SK-N-SH (cell line): Measurements from ENCODE around the gene VAV1. TPM values are rescaled to one million over a fixed set of nuclear protein-coding genes. Genes with fewer than 3 reads are reported as not detected.

Experiments used
- CTCF ChIA-PET: fragments of 300-600, 350-600 bp; formaldehyde crosslinking; extraction: SDS; loops from one replicate; lab custom pipeline; 2021; lab: Yijun Ruan, JAX
- POLR2A ChIA-PET: fragments of 350-600 bp; sonication (Branson Sonifier 250); formaldehyde crosslinking; extraction: SDS; loops from one replicate; lab custom pipeline; 2020; ENCODE audit warnings: antibody characterized with exemption, inconsistent platforms; lab: Yijun Ruan, JAX
- DNase-seq: peaks from one replicate; pipeline ENCODE4 v3.0.0; 2012
- H2AFZ ChIP-seq: fragments of 200-600 bp; sonication (generic); 2 replicates; pipeline ENCODE4 v1.8.1; 2016; ENCODE audit warnings: antibody characterized with exemption, mild to moderate bottlenecking, low read depth
- H3F3A ChIP-seq: fragments of 200-600 bp; sonication (generic); replicated peaks from 2 replicates; pipeline ENCODE3; 2016; ENCODE audit warnings: antibody characterized with exemption, mild to moderate bottlenecking; ENCODE audit not compliant: insufficient read depth
- H3K27ac ChIP-seq, 2 experiments: fragments of 200-500 bp in 1 of 2; fragments of 200-600 bp in 1 of 2; sonication (Bioruptor generic) in 1 of 2; sonication (generic), shearing (Covaris generic) in 1 of 2; 2 replicates each; pipeline versions ENCODE4 v1.5.1 to v1.6.1; 2014 to 2016; ENCODE audit warnings: low read depth in 2 of 2, inconsistent platforms in 1 of 2, low read length in 1 of 2, mild to moderate bottlenecking in 1 of 2, mixed read lengths in 1 of 2
- H3K27me3 ChIP-seq: fragments of 200-600 bp; sonication (generic), shearing (Covaris generic); 2 replicates; pipeline ENCODE4 v1.6.1; 2016; ENCODE audit warnings: mixed run types; ENCODE audit not compliant: insufficient read depth
- H3K36me3 ChIP-seq, 2 experiments: fragments of 200-500 bp in 1 of 2; fragments of 200-600 bp in 1 of 2; sonication (Bioruptor generic) in 1 of 2; sonication (generic) in 1 of 2; replicated peaks in 1 of 2; 2 replicates each; pipeline versions ENCODE3 to v1.5.1; 2014 to 2016; ENCODE audit warnings: low read length in 1 of 2, mild to moderate bottlenecking in 1 of 2; ENCODE audit not compliant: insufficient read depth in 2 of 2, control insufficient read depth in 1 of 2
- H3K4me1 ChIP-seq, 2 experiments: fragments of 200-500 bp in 1 of 2; fragments of 200-600 bp in 1 of 2; sonication (Bioruptor generic) in 1 of 2; sonication (generic), shearing (Covaris generic) in 1 of 2; 2 replicates each; pipeline versions ENCODE4 v1.5.1 to v1.6.1; 2014 to 2016; ENCODE audit warnings: low read depth in 1 of 2, low read length in 1 of 2, mixed run types in 1 of 2; ENCODE audit not compliant: insufficient read depth in 2 of 2, control insufficient read depth in 1 of 2
- H3K4me2 ChIP-seq: fragments of 200-600 bp; sonication (generic), shearing (Covaris generic); 2 replicates; pipeline ENCODE4 v1.6.1; 2017; ENCODE audit warnings: mixed run types
- H3K4me3 ChIP-seq, 2 experiments: fragments of 200-500 bp in 1 of 2; fragments of 200-600 bp in 1 of 2; sonication (Bioruptor generic) in 1 of 2; sonication (generic), shearing (Covaris generic) in 1 of 2; 2 replicates each; pipeline versions ENCODE4 v1.5.1 to v1.8.1; 2014 to 2016; ENCODE audit warnings: low read depth in 2 of 2, inconsistent platforms in 1 of 2, low read length in 1 of 2, mild to moderate bottlenecking in 1 of 2, mixed read lengths in 1 of 2, moderate library complexity in 1 of 2
- H3K79me2 ChIP-seq: fragments of 200-600 bp; sonication (generic); 2 replicates; pipeline ENCODE4 v1.8.1; 2017; ENCODE audit warnings: mild to moderate bottlenecking; ENCODE audit not compliant: insufficient read depth
- H3K9ac ChIP-seq: fragments of 200-600 bp; sonication (generic); 2 replicates; pipeline ENCODE4 v1.6.1; 2017; ENCODE audit warnings: mixed run types
- H3K9me2 ChIP-seq: fragments of 200-600 bp; sonication (generic); 2 replicates; pipeline ENCODE4 v1.6.1; 2017; ENCODE audit warnings: mixed run types
- H3K9me3 ChIP-seq: fragments of 200-600 bp; sonication (generic); 2 replicates; pipeline ENCODE4 v1.6.1; 2017; ENCODE audit warnings: mixed run types, mild to moderate bottlenecking, moderate library complexity
- H4K20me1 ChIP-seq: fragments of 200-600 bp; sonication (generic); 2 replicates; pipeline ENCODE4 v1.6.1; 2017; ENCODE audit warnings: mild to moderate bottlenecking, mixed run types; ENCODE audit not compliant: insufficient read depth
- CHD2 ChIP-seq: fragments of 150-350 bp; IDR thresholded peaks from 2 replicates; pipeline ENCODE4 v1.6.1; 2018; ENCODE audit warnings: low read length; ENCODE audit not compliant: partially characterized antibody
- CTCF ChIP-seq: fragments of 200-600 bp; sonication (generic); IDR thresholded peaks from 2 replicates; pipeline ENCODE4 v1.6.1; 2017; ENCODE audit warnings: antibody characterized with exemption, mild to moderate bottlenecking, moderate library complexity
- ELF1 ChIP-seq: IDR thresholded peaks from 2 replicates; pipeline ENCODE4 v1.4.0; 2012
- EP300 ChIP-seq, 2 experiments: IDR thresholded peaks; 2 replicates each; pipeline versions ENCODE4 v1.4.0 to v1.6.1; 2012; ENCODE audit warnings: borderline replicate concordance in 1 of 2, low read depth in 1 of 2, low read length in 1 of 2
- EZH2phosphoT487 ChIP-seq: fragments of 200-600 bp; sonication (generic); IDR thresholded peaks from 2 replicates; pipeline ENCODE4 v1.6.1; 2017; ENCODE audit warnings: low read depth, mixed run types, mild to moderate bottlenecking, antibody characterized with exemption, moderate library complexity, borderline replicate concordance
- FOSL2 ChIP-seq: IDR thresholded peaks from 2 replicates; pipeline ENCODE4 v1.4.0; 2012; ENCODE audit warnings: low read depth, mild to moderate bottlenecking, moderate library complexity, borderline replicate concordance
- GABPA ChIP-seq: IDR thresholded peaks from 2 replicates; pipeline ENCODE4 v1.4.0; 2012; ENCODE audit warnings: low read depth, mild to moderate bottlenecking
- MXI1 ChIP-seq: IDR thresholded peaks from 2 replicates; pipeline ENCODE4 v1.6.1; 2012; ENCODE audit warnings: mild to moderate bottlenecking, low read depth, low read length, improper control_type of control experiment
- NFIC ChIP-seq: IDR thresholded peaks from 2 replicates; pipeline ENCODE4 v1.4.0; 2012; ENCODE audit warnings: borderline replicate concordance
- PBX3 ChIP-seq: IDR thresholded peaks from 2 replicates; pipeline ENCODE4; 2012
- POLR2AphosphoS5 ChIP-seq: IDR thresholded peaks from 2 replicates; pipeline ENCODE4 v1.6.1; 2012; ENCODE audit warnings: low read depth, low read length
- RAD21 ChIP-seq: IDR thresholded peaks from 2 replicates; pipeline ENCODE4 v1.6.1; 2012; ENCODE audit warnings: mild to moderate bottlenecking, low read length
- SMC3 ChIP-seq: IDR thresholded peaks from 2 replicates; pipeline ENCODE4 v1.6.1; 2012; ENCODE audit warnings: low read depth, low read length, improper control_type of control experiment
- TCF12 ChIP-seq: IDR thresholded peaks from 2 replicates; pipeline ENCODE4 v1.4.0; 2012
- WGBS: methylation state at CpG from one replicate; pipeline ENCODE4 v1.1.6; 2017; ENCODE audit warnings: low lambda C conversion rate; 5-methylcytosine and 5-hydroxymethylcytosine counted together
- polyA plus RNA-seq, 3 experiments: library from polyadenylated mRNA; depleted of rRNA; stranded (reverse); fragments of >200 nt; gene quantifications; 2 replicates each; pipeline ENCODE4 v1.2.3, GENCODE V29; 2012
- TF ChIP-seq, protein P1 (sequence below): IDR thresholded peaks from 2 replicates; pipeline ENCODE4 v1.4.0; 2012; ENCODE audit warnings: low read depth, borderline replicate concordance

Gene VAV1
- polyA plus RNA-seq, 1 of the 3 experiments (the other 2 are of a cell fraction): 0.02 TPM

- TF ChIP-seq PBX3 (peak; percentile 100), MXI1 (no peak), EP300 (IDR thresholded peaks at IDR 0.05; ENCODE audit: borderline replicate concordance in 1 of 2, low read depth in 1 of 2, low read length in 1 of 2) (peak in 1 of 2 experiments; percentile 72; a peak in 2 of 4 replicates)
Observed at GRCh38 chr19:6737284-6737872, 35.1 kb upstream of the VAV1 start, which contains the start of gene GPR108 (continued).

DNA sequence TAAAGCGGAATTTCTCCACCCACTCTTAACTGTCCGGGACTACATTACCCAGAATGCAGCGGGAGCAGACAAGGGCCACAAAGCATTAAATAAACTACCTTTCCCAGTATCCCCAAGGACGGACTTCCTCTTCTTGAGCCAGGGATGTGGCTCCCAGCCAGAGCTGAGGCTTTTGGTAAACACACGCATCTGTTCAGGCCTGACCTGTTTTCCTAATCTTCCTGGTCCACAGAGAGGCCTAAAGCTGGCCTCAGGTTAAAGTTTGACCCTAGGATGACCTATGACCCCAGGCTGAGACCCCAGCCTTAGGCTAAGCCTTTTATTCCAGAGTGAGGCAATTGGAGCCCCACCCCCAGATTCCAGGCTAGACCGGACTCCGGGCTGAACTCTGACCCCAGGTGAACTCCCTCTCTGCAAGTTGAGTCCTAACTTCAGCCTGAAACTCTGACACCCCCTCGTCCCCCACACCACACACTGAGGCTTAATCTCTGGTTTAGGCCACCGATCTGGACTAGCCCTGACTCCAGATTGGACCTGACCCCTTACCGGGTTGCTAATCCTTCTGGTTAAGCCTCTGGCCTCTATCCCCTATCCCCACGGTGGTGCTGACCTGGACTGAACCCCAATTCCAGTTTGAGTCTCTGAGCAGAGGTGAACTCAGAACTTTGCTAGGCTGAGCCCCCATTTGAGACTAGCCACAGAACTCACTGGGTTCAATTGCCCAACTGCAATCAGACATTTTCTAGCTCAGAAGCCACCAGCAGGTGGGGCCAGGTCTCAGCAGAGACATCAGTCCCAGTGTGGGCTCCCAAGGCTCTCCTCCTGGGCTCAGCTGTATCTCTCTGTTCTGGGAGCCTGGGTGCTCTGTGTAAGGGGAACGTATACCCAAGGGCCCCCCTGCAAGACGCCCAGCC, 34.4 kb upstream of the VAV1 start:
- peak overlapping the region; percentile 51 to 82; a peak in 3 of 4 replicates for H3K27ac ChIP-seq

More for the DNA sequence above, 34.4 kb upstream of the VAV1 start:
- Histone ChIP-seq H3K9me2 (no peaks in the 10 kb centered on the region), H3F3A (peaks cover 27% of the 10 kb centered on the region), H3K79me2 (peaks cover 46% of the 10 kb centered on the region), H3K4me2 (peak overlapping the region; percentile 61; the same call in 1 of the 2 replicates), H3K9me3 (no peaks in the 10 kb centered on the region), H3K4me3 (0 out of 4 replicates have a peak overlapping the region, but pooled peaks have one; percentile 9 to 19), H3K27me3 (no peaks in the 10 kb centered on the region), H2AFZ (peak overlapping the region; percentile 97), H3K9ac (peak overlapping the region; percentile 2; the same call in 1 of the 2 replicates), H4K20me1 (no peaks in the 10 kb centered on the region), H3K36me3 (peaks cover 4% of the 10 kb centered on the region in 2 experiments), H3K4me1 (peaks cover 22 to 23% of the 10 kb centered on the region in 2 experiments; a peak in 3 of 4 replicates)
- TF ChIP-seq NFIC: peak; percentile 77
- no peak for TF ChIP-seq FOSL2
- TF ChIP-seq, protein P1, sequence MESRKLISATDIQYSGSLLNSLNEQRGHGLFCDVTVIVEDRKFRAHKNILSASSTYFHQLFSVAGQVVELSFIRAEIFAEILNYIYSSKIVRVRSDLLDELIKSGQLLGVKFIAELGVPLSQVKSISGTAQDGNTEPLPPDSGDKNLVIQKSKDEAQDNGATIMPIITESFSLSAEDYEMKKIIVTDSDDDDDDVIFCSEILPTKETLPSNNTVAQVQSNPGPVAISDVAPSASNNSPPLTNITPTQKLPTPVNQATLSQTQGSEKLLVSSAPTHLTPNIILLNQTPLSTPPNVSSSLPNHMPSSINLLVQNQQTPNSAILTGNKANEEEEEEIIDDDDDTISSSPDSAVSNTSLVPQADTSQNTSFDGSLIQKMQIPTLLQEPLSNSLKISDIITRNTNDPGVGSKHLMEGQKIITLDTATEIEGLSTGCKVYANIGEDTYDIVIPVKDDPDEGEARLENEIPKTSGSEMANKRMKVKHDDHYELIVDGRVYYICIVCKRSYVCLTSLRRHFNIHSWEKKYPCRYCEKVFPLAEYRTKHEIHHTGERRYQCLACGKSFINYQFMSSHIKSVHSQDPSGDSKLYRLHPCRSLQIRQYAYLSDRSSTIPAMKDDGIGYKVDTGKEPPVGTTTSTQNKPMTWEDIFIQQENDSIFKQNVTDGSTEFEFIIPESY: no peak
- TF ChIP-seq POLR2AphosphoS5: 0 out of 2 replicates have a peak, but pooled peaks have one; percentile 9
- TF ChIP-seq RAD21: peak; percentile 65
- TF ChIP-seq ELF1: peak; percentile 86
- TF ChIP-seq CTCF: peak; percentile 65
- peak; percentile 80 for TF ChIP-seq SMC3
- peak; percentile 88 for TF ChIP-seq GABPA
- no peak for TF ChIP-seq TCF12
- peak; percentile 73 for TF ChIP-seq CHD2
- TF ChIP-seq EZH2phosphoT487: no peak
- POLR2A ChIA-PET: interaction anchor here (0.6 to 1.2 kb wide), 3 partner anchors 111 to 910 kb away, joined by 4 read pairs; no protein-coding TSS in a partner anchor
- DNase-seq: no peak
- CTCF ChIA-PET: interaction anchor here (0.6 to 2.0 kb wide), 9 partner anchors 12 to 680 kb away, joined by 3 to 24 read pairs (median 3); no protein-coding TSS in a partner anchor
- WGBS: 34% methylated on average over 12 of the region's 13 CpGs
